MM.1S (cell line): ENCODE data around the gene FERMT2.

Experiments used
- EZH2 ChIP-seq: fragments of 300-600 bp; sonication (generic); optimal IDR thresholded peaks from 2 replicates; pipeline ENCODE3; 2017; ENCODE audit warnings: low read depth, mild to moderate bottlenecking, antibody characterized with exemption, low read length, mixed read lengths
- EZH2phosphoT487 ChIP-seq: fragments of 300-600 bp; sonication (generic); IDR thresholded peaks from 2 replicates; pipeline ENCODE4 v1.6.1; 2018; ENCODE audit warnings: antibody characterized with exemption, low read length
- TF ChIP-seq, protein P1 (sequence below): fragments of 300-600 bp; sonication (generic); IDR thresholded peaks from 2 replicates; pipeline ENCODE4 v1.5.1; 2016; ENCODE audit warnings: antibody characterized with exemption, low read length, mixed read lengths

DNA sequence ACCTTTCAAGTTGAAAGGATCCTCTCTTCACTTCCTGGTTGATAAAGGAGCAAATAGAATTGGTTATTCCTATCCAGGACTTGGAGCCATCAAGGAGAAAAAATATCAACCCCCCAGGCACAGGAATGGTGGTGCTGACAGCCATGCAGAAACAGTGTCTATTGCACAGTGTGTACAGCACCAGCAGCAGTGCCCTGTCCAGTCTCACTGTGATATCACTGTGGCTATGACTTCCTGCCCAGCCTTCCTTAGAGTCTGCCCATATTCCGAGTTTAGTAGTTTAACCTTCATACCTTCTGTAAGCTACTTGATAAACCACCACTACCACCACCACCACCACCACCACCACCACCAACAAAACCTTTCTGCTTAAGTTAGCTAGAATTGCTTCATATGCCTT, 45.1 kb upstream of the FERMT2 start:
- TF ChIP-seq, protein P1, sequence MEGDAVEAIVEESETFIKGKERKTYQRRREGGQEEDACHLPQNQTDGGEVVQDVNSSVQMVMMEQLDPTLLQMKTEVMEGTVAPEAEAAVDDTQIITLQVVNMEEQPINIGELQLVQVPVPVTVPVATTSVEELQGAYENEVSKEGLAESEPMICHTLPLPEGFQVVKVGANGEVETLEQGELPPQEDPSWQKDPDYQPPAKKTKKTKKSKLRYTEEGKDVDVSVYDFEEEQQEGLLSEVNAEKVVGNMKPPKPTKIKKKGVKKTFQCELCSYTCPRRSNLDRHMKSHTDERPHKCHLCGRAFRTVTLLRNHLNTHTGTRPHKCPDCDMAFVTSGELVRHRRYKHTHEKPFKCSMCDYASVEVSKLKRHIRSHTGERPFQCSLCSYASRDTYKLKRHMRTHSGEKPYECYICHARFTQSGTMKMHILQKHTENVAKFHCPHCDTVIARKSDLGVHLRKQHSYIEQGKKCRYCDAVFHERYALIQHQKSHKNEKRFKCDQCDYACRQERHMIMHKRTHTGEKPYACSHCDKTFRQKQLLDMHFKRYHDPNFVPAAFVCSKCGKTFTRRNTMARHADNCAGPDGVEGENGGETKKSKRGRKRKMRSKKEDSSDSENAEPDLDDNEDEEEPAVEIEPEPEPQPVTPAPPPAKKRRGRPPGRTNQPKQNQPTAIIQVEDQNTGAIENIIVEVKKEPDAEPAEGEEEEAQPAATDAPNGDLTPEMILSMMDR = no peak
- TF ChIP-seq EZH2 = no peak
- TF ChIP-seq EZH2phosphoT487 = no peak
